HG03175 (cell line): Measurements from ENCODE around the gene CEPT1.

ENCODE experiments used
- ATAC-seq: cut with Tn5 transposase; IDR thresholded peaks from one replicate; pipeline ENCODE4 v1.9.1; 2021; ENCODE audit warnings: mild to moderate bottlenecking, moderate library complexity; ENCODE audit not compliant: unreplicated experiment

Gene CEPT1

DNA sequence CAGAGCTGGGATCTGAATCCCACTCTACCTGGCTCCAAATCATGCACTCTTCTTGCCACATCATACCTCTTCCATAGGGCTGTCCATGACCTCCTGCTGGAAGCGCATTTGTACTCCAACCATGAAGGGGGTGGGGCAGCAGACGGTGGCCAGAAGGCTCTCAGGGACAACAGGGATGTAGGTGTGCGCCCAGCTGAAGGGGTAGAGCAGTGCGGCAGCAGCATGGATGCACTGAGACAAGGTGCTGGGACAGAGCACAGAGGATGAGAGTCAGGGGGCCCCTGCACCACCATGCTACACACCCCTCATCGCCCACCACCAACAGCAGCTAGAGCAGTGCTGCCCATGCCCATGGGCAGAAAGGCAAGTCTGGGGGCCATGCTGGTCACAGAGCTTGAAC lies 52.1 kb downstream of the CEPT1 start:
- no peak for ATAC-seq

DNA sequence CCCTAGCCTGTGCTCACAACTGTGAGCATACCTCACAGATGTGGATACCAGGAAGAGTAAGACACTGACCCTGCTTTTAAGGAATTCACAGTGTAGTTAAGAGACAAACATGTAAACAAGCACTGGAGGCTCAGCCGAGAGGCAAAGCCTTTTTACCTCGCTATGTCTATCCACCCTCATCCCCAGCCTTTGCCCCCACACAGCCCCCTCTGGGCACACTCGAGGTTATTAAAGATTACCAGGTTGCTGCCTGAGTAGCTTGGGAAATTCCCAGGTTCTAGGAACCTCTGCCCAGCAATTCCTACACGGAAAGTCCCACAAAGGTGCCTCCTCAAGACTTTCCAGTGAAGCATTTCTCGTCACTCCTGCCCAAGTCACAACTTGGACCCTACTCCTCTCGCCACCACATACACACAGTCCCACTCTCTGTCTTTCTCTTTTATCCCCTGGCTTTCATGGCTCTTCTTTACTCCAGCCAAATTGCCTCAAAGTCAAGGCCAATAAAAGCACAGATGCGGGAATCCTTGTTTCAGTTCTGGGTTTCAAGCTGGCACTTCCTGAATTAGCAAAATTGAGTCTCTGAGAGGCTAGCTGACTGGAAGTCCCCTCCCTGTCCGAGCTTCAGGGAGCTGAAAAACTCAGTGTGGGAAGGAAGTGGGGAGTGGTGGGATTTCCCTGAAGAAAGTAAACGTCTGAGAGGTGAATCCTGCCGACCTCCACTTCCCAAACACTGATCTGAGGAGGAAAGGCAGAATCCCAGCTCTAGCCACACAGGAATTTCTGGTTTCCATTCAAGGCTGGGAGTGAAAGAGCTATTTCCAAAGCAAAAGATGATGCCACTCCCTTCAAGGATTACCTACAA lies 52.9 kb downstream of the CEPT1 start:
- no peak for ATAC-seq

DNA sequence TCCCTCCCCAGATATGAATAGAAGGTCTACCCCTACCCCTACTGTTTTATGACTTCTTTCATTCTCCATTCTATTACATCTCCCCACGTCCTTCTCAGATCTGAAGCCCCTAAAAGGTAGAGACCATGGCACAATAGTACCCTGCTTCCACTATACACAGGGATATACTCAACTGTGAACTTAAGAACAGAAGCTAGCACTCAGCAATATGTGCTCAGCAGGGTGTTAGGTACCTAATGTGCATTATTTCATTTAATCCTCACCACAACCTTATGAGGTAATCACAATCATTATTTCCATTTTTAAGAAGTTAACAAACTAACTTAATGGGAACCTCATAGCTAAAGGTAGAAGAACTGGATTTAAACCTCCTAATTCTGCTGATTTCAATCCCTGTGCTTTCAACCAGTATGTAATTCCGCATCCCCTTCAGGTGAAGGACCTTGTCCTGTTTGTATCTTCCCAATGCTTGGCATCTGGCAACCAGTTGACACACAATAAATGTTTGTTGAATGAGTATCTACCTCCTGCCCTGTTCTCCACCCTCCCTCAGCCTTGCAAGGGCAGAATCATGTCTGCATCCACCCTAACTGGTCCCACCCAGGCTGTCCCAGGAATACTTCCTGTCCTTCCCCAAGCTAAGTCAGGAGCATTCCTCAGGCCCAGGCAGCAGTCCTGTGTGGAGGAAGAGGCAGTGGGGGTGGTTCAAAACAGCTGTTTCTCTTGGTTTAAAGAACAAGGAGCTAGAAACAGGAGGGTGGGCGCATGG lies 53.9 kb downstream of the CEPT1 start:
- no peak for ATAC-seq

DNA sequence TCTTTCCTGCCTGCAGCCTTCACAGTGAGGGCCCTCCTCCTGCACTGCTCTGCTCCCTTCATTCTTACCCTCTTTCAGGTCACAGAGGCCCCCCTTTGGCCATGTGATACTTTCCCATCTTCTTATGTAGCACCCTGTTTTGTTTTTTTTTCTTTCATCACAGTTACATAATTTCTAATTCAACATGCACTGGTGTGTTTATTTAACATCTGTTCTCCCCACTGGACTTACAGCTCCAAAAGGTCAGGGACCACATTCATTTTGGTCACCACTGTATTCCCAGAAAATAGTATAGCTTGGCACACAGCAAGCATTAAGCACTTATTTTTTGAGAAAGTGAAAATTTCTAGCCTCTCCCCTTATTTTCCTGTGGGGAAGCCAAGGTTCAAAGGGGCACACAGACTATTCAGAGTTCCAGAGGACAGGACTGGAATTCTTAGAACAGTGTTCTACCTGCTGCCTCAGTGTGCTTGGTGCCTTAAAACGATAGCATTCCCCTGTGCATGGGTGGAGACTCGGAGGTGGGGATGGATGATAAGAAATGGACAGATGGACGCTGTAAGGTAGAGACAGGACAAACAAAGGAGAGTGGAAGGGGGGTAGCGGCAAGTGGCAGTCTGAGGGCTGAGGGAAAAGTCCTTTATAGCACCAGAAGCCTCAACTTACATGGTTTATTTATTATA lies 55.1 kb downstream of the CEPT1 start:
- no peak for ATAC-seq

DNA sequence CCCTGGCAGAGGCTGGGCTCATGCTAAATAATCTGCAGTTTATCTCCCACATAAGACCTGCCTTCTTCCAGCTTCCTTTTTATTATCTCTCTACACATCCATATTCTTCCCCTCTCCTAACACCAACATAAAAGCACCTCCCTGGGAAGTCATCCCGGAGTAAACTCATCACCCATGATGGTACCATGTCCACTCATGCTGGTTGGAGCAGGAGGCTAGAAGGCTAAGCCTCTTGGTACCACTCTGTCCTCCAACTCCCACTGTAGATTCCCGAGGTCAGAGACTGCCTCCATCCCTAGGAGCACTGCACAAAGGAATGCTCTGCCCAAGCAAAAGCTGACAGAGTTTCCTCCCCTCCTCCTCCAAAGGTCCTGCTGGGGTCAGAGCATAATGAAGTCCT lies 56.2 kb downstream of the CEPT1 start:
- ATAC-seq, result no peak

DNA sequence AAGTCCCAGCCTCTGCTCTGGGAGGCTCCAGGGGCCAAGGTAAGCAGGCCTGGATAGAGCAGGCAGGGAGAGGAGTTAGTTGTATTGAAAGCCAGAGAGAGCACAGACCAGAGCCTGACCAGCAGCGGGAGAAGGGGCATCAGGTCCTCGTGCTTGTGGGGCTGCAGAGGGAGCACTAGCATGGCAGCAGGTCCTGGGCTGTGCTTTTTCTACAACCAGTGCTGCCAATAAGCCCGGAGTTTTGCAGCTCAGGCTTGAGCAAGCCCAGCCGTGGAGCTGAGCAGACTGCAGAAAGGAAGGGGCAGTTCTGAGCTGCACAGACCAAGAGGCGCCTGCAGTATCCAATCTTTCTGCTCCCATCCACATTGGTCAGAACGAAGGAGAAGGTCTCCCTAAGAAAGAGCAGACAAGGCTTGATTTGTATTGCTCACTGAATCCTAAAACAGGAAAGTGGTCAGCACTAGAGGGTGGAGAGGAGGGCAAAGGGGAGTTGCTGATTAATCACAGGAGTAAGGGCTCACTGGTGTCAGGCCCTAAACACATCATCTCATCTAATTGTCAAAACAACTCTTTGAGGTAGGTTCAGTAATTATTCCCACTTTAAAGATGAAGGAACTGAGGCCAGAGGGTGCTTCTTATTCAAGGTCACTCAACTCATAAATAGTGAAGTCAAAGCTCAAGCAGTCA lies 57.7 kb downstream of the CEPT1 start:
- ATAC-seq, result peak; percentile 54

DNA sequence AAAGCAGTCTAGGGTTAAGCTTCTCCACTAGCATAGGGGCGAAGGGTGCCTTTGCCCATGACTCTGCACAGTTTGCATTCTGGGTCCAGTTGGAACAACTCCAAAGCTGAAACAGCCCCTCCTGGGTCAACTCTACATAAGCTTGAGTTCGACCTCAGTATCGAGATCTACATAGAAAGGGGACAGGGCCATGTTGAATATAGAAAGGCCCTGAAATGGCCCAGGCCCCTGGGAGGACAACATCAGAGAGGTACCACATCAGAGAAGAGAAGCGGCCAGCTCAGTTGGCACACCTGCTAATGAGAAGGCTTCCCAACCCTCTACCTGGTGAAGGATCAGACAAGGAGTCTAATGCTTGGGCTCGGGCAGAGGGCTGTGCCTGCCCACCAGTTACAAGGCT lies 58.8 kb downstream of the CEPT1 start:
- no peak for ATAC-seq

DNA sequence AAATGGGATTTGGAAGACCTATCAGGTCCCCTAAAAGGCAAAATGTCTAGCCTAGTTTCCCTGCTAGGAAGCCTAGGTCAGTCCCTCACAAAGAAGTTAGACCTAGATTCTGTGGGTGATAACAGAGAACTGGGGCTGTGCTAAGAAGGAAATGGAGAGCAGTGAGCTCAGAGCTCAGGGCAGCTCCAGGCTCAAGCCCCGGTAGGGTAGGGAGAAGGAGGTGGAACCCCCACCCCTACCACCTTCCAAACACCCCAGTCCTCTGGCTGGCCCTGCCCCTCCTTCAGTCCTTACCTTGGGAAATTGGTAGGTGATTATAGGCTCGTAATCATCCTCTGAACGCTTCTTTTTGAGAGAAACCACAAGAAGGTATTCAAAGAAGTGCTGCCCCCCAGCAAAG lies 59.3 kb downstream of the CEPT1 start:
- no peak for ATAC-seq

DNA sequence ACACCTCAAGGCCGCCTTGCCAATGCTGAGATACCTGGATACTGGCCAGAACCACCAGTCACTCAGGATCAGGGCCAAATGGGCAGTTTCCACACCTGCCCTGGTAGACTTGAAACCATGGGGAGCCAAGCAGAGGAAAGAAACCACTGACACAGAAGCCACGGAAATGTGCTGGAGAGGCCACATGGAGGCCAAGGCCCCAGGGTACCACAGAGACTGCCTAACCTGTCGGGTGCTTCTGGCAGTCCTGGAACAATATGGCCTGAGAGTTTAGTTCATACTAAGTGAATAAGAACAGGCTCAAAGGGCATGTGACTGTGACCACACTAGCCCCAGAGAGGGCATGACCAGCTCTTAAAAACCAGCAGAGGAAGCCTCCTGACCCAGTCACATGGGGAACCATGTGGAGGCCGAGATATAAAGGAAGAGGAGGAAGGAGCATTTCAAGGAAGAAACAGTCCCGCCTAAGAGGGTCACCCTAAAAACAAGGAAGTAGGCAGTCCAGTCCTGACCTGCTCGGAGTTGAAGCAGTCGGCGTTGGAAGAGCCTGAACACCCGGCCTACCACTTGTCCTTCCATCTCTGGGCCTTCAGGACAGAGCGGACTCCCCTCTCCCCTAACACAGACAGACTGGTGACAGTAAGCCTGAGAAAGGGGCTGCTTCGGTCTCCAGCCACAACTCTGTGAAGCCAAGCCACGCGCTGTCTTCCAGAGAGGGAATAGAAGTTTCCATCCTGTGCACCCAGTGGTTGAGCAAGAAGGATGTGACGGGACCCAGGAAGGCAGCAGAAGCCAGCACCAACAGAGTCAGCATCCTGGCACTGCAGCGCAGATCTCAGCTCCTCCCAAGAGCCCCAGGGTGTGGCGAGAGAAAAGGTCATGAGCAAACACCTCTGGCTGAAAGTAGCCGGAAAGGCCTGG lies 60.1 kb downstream of the CEPT1 start, which contains the start of gene DENND2D:
Gene DENND2D, minus strand, starts transcription at position 766 of the 921 bp plus-strand sequence. Its CDS starts 187 bp downstream, at position 579.
- ATAC-seq, result no peak

DNA sequence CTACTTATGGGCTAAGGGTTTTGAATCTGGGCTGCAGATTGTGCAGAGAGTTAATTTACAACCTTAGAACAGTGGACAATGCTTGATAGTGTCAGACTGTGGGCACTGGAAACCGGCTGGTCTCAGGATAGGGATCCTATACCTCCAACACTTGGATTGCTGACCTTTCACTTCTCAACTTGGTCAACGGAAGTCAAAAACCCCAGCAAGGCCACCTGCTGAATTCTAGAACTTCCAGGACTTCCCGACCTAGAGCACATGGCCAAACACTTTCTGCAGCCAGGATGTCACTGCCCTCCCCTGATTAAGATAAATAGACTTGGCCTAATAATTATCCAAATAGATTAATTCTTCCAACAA lies 60.8 kb downstream of the CEPT1 start:
- ATAC-seq, result no peak

DNA sequence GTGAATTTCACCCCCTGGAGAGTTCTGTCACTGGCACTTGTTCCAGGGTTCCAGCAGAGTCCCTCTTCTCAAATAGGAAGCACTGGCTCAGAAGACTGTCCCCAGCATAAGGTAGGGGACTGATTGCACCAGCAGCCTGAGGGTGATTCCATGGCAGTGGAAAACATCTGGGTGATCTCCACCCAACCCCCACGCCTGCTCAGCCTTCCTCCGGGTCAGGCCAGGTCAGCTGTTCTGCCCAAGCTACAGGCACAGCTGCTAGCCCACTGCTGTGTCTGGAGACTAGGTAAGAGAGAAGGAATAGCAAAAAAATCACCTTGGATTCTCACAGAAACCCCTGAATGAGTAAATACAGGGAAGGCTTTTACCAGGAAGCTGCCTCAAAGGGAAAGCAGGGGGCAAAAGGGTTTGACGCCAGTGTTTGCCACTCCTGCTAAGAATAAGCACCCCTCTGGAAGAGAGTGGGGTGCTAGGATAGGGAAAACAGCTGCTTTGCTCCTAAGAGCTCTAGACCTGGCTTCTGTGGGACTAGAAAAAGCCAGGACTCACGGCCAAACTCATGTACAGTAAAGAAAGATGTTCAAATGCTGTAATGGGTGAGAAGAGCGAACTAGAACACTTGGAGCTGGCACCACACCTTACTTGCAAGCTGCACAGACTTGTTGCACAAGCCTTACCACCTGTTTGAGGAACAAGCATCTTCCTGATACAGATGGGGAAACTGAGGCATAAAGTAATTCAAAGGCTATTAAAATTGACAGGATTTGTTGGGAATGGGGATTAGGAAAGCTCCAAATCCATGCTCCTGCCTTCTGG lies 61.5 kb downstream of the CEPT1 start:
- no peak for ATAC-seq

DNA sequence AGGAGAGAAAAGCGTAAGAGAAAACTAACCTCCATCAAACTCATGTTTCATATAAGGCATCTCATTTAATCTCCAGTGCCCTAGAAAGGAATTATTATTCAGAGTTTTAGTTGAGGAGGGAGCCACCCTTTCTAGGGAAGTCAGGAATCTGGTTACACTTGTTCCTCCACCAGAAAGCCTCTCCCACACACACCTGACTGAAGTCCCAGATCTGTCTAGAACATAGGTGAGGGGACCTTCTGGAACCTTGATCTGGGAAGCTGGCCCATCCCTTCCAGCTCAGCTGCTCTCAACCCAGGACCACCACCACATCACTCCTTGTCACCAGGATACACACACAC lies 62.3 kb downstream of the CEPT1 start:
- no peak for ATAC-seq

DNA sequence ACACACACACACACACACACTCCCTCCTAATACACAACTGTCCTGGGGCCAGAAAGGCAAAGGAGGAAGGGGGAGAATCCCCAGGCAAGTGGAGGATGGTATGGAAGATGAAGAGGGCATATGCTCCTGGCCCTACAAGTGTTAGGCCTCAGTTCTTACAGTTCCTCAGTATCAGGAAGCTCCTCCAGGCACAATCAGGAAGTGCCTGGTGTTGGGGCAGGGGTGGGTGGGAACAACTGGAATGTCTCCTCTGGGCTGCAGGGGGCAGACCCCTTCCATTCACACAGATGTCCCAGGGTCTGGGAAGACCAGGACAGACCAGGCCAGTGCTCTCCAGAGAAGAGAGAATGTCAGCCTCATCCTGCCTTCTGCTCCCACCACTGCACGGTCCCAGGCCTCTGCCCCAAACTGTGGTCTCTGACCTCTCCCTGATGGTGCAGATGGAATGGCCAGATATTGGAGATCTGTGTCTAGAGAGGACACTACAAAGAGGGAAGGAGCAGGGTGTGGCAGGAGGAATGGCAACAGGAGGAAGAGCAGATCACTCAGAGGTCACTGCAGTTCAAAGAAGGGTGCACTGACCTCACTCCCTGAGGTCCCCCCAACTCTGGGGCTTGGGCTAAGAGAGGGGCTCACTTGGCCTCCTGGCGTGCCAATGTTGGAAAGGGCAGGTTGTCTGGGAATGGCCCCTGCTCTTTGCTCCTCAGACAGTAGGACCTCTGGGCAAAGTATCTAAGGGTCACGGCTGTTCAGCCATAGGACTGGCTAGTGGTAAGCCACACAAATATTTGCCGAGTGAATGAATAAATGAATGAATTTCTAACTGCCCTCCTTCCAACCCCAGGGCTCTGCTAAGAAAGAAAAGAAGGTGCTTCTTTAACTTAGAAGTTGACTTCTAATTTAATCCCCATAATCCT lies 62.9 kb downstream of the CEPT1 start:
- no peak for ATAC-seq

DNA sequence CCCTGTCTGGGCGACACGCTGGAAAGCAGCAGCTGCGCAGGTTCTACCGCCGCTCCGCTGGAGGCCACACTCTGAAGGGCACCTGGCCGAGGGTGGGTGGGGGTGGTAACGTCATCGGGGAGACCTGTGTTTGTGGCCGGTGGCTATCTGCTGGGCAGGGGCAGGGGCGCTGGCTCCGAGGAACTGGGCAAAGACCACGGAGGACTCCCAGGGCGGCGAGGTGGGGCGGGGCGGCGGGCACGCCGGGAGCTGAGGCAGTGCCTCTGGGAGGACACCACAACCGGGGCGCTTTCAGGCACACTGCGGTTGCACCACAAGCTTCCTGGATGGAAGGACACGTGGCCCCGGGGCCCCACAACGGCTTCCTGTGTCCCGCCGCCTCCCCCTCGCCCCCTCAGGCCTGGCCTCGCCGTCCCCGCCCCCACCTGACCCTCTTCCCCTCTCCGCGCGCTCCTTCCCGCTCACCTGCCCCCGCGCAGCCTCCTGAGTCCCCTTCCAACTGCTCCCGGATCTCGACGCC lies 63.7 kb downstream of the CEPT1 start:
- peak; percentile 58 for ATAC-seq

DNA sequence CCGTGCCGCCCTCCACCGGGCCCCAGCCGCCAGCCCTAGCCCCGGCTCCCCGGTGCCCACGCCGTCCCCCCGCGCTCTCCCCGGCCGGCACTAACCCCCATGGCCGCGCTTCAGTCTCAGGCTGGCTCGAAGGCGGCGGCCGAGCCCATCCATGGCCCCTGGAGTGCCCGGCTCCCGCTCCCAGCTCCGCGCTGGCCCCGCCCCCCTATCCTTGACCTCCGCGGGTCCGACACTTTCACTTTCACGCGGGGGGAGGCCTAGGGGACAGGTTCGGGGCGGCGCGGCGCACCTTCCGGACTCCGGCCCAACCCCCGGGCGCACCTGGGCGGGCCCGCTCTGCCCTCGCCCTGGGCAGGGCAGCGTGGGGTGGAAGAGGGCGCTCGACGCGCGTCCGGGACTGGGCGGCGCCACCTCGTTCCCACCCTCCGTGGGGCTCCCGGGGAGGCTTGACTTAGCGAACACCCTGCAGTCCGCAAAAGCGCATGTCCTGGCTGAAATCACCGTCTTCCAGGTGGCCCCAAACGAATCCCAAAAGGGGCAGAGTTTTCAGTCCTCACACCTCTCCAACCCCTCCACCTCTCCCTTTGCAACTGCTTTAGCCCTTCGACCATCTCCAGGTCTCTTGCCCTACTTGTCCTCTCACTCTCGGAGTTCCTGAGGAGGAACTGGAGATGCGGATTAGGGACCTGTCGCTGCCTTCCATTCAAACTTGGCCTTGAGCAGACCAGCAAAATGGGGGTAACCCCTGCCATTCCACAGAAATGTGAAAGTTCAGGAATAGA lies 64.4 kb downstream of the CEPT1 start:
- ATAC-seq, result peak; percentile 59

DNA sequence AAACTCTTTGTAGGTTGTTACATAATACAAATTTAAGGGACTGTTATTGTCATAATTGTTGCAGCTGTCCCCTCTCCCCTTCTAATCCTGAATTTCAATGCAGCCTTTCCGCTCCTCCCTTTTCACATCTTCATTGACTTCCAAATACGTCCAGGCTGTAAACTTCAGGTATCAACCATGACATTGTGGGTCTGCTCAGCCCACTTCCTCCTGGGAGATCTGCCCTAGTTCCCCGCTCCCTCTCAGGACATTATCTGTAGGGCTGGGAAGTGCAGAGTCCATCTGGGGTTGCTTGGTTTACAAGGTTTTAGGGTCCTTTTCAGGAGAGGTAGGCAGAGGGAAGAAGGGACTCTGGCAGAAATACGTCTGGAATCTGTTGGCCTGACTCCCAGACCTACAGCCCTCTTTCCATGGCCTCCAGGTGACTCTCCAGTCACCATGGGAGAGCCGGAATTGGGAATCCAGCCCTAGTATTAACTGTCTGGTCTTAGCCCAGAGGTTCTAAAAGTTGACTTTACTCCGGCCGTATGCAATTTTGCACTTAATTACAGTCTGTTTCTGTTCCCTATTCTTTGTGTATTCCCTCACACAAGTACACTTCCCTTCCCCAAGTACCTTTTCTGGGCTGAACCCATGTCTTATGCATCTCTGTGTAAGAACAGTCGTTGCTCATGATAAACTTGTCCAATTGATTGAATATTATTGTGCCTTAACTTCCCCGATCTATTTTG lies 65.1 kb downstream of the CEPT1 start:
- no peak for ATAC-seq

DNA sequence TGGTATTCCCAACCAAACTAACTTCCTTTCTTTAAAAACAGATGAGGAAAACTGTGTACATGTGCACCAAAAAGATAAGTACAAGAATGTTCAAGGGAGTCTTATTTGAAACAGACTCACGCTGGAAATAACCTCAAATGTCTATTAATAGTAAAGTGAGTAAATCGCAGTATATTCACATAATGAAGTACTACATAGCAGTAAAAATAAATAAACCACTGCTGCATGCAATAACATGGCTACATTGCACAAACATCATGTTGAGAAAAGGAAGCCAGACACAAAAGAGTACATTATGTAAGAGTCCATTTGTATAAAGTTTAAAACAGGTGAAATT lies 65.7 kb downstream of the CEPT1 start:
- no peak for ATAC-seq
